PC-9 (cell line): ENCODE results near the gene RBMX.

Experiments used
- EZH2 ChIP-seq: fragments of 200-600 bp; sonication (generic); IDR thresholded peaks from 2 replicates; pipeline ENCODE4 v1.8.0; 2017; ENCODE audit warnings: antibody characterized with exemption, low read depth
- TF ChIP-seq, protein P1 (sequence below): fragments of 200-600 bp; sonication (generic); conservative IDR thresholded peaks from 2 replicates; pipeline ENCODE4 v1.6.1; 2017; ENCODE audit warnings: mixed run types, antibody characterized with exemption, mild to moderate bottlenecking, moderate library complexity

DNA sequence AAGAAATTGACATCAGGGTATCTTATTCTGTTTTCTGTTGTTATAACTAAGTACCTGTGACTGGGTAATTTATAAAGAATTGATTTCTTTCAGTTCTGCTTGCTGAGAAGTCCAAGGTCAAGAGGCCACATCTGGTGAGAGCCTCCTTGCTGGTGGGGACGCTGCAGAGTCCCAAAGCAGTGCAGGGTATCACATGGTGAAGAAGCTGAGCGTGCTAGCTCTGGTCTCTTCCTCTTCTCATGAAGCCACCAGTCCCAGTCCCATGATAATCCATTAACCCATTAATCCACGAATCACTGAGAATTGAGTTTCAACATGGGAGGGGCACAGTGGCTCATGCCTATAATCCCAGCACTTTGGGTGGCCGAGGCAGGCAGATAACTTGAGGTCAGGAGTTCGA is 18.0 kb downstream of the RBMX start:
- TF ChIP-seq, protein P1, sequence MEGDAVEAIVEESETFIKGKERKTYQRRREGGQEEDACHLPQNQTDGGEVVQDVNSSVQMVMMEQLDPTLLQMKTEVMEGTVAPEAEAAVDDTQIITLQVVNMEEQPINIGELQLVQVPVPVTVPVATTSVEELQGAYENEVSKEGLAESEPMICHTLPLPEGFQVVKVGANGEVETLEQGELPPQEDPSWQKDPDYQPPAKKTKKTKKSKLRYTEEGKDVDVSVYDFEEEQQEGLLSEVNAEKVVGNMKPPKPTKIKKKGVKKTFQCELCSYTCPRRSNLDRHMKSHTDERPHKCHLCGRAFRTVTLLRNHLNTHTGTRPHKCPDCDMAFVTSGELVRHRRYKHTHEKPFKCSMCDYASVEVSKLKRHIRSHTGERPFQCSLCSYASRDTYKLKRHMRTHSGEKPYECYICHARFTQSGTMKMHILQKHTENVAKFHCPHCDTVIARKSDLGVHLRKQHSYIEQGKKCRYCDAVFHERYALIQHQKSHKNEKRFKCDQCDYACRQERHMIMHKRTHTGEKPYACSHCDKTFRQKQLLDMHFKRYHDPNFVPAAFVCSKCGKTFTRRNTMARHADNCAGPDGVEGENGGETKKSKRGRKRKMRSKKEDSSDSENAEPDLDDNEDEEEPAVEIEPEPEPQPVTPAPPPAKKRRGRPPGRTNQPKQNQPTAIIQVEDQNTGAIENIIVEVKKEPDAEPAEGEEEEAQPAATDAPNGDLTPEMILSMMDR: no peak
- no peak for TF ChIP-seq EZH2
